Keratinocyte (primary cell): ENCODE measurements around the gene EBLN2. TPM values are rescaled to one million over a fixed set of nuclear protein-coding genes. Genes with fewer than 3 reads are reported as not detected.

Experiments used
- DNase-seq: peaks from one replicate; pipeline ENCODE4 v3.0.0-alpha.2; 2011; ENCODE audit warnings: low read depth, missing footprints, low spot score
- FAIRE-seq: peaks from 2 replicates; lab custom pipeline; 2011; peaks lifted over from hg19 to GRCh38; lab: Jason Lieb, UNC
- H2AFZ ChIP-seq: 2 replicates; pipeline ENCODE4 v1.6.0; 2012; ENCODE audit warnings: low read length, control low read depth, inconsistent platforms; ENCODE audit not compliant: control insufficient read depth
- H3K27ac ChIP-seq: 2 replicates; pipeline ENCODE4 v1.5.1; 2011; ENCODE audit warnings: low read length; ENCODE audit not compliant: control insufficient read depth, insufficient read depth
- H3K27me3 ChIP-seq: 3 replicates; pipeline ENCODE4 v1.6.0; 2011; ENCODE audit warnings: low read length; ENCODE audit not compliant: control insufficient read depth, insufficient read depth; ENCODE audit errors: extremely low read depth
- H3K36me3 ChIP-seq, 2 experiments: 2 replicates in 1 of 2; 3 replicates in 1 of 2; pipeline ENCODE4 v1.5.1; 2011; ENCODE audit warnings: low read length in 2 of 2, mild to moderate bottlenecking in 1 of 2; ENCODE audit not compliant: control insufficient read depth in 2 of 2, insufficient read depth in 2 of 2; ENCODE audit errors: extremely low read depth in 1 of 2
- H3K4me1 ChIP-seq: 3 replicates; pipeline ENCODE4 v1.5.1; 2011; ENCODE audit warnings: low read length; ENCODE audit not compliant: control insufficient read depth, insufficient read depth; ENCODE audit errors: extremely low read depth
- H3K4me2 ChIP-seq: 3 replicates; pipeline ENCODE4 v1.6.0; 2011; ENCODE audit warnings: low read depth, low read length; ENCODE audit not compliant: control insufficient read depth, insufficient read depth; ENCODE audit errors: extremely low read depth
- H3K4me3 ChIP-seq, 3 experiments: fragments of 200-600 bp in 1 of 3; sonication (generic) in 1 of 3; 2 replicates in 2 of 3; 3 replicates in 1 of 3; pipeline ENCODE4 v1.5.1; 2011 to 2016; ENCODE audit warnings: low read length in 3 of 3, mild to moderate bottlenecking in 3 of 3, control low read depth in 2 of 3, inconsistent platforms in 1 of 3, low read depth in 1 of 3, mixed read lengths in 1 of 3, mixed run types in 1 of 3, moderate library complexity in 1 of 3; ENCODE audit not compliant: control insufficient read depth in 2 of 3, insufficient read depth in 2 of 3; ENCODE audit errors: extremely low read depth in 1 of 3
- H3K79me2 ChIP-seq: 2 replicates; pipeline ENCODE4 v1.6.0; 2012; ENCODE audit warnings: low read length; ENCODE audit not compliant: control insufficient read depth, insufficient read depth
- H3K9ac ChIP-seq: 3 replicates; pipeline ENCODE4 v1.6.0; 2011; ENCODE audit warnings: low read length; ENCODE audit not compliant: control insufficient read depth, insufficient read depth; ENCODE audit errors: extremely low read depth
- H3K9me1 ChIP-seq: 3 replicates; pipeline ENCODE4 v1.6.0; 2011; ENCODE audit warnings: low read length; ENCODE audit not compliant: control insufficient read depth, insufficient read depth; ENCODE audit errors: extremely low read depth
- H3K9me3 ChIP-seq: 2 replicates; pipeline ENCODE4 v1.5.1; 2012; ENCODE audit warnings: low read depth, low read length; ENCODE audit not compliant: control insufficient read depth
- H4K20me1 ChIP-seq: 3 replicates; pipeline ENCODE4 v1.6.0; 2011; ENCODE audit warnings: low read length; ENCODE audit not compliant: control insufficient read depth, insufficient read depth; ENCODE audit errors: extremely low read depth
- CTCF ChIP-seq, 3 experiments: IDR thresholded peaks in 1 of 3; conservative IDR thresholded peaks in 1 of 3; optimal IDR thresholded peaks in 1 of 3; 2 replicates in 2 of 3; 3 replicates in 1 of 3; pipeline versions ENCODE3 to v1.5.1; 2011; ENCODE audit warnings: low read length in 3 of 3, mild to moderate bottlenecking in 3 of 3, moderate library complexity in 2 of 3, control low read depth in 1 of 3, inconsistent platforms in 1 of 3; ENCODE audit not compliant: insufficient read depth in 2 of 3; ENCODE audit errors: extremely low read depth in 1 of 3
- EZH2 ChIP-seq: IDR thresholded peaks from one replicate; pipeline ENCODE4 v1.6.1; 2012; ENCODE audit warnings: inconsistent platforms, mild to moderate bottlenecking, low read length, moderate library complexity
- dilution Hi-C: fragments of 300-500 bp; cut with MboI; formaldehyde crosslinking; loops from one replicate; pipeline ENCODE4 v1.7.0; 2020; ENCODE audit warnings: low sequenced_read_pairs; ENCODE audit not compliant: extremely low pct_ligation_motif_present
- polyA minus RNA-seq, 3 experiments: library from RNA; depleted of rRNA, polyadenylated mRNA; stranded (reverse); fragments of >200 nt; gene quantifications; 1 replicate in 1 of 3; 2 replicates in 1 of 3; 3 replicates in 1 of 3; pipeline ENCODE4 v1.2.3, GENCODE V29; 2011
- polyA plus RNA-seq, 5 experiments: library from polyadenylated mRNA; depleted of rRNA in 3 of 5; stranded (reverse) in 3 of 5; stranded (forward) in 1 of 5; unstranded in 1 of 5; fragments of >200 nt; gene quantifications; 1 replicate in 1 of 5; 2 replicates in 3 of 5; 3 replicates in 1 of 5; pipeline versions ENCODE4 v1.2.1 to v1.2.3, GENCODE V29; 2011 to 2012; ENCODE audit warnings: missing spikeins in 2 of 5, low read depth in 1 of 5, low replicate concordance in 1 of 5

EBLN2 gene
- 1.0 to 4.0 TPM (median 2.9 TPM) in 3 replicates for polyA plus RNA-seq
- 1.1 TPM for polyA plus RNA-seq (2011; ENCODE audit: low read depth)
- polyA plus RNA-seq (2011; cell fraction: cytosol; rRNA removed): 0.09 TPM in 1 of 2 replicates, not detected in the other
- polyA plus RNA-seq (2011; cell fraction: nucleus; rRNA removed): 6.9 and 9.9 TPM in 2 replicates
- 0.79 and 1.5 TPM in 2 replicates for polyA plus RNA-seq (2012; ENCODE audit: low replicate concordance)
- polyA minus RNA-seq: 0.43 to 10.7 TPM (median 9.0 TPM) in 3 replicates
- polyA minus RNA-seq (2011; cell fraction: cytosol; rRNA and poly(A)+ RNA removed): not detected
- 6.6 and 11.6 TPM in 2 replicates for polyA minus RNA-seq (2011; cell fraction: nucleus; rRNA and poly(A)+ RNA removed)

- FAIRE-seq: no peak
- DNase-seq: no peak
- Histone ChIP-seq H3K27ac (no peak within 1 kb of the TSS), H2AFZ (no peak within 1 kb of the TSS), H3K79me2 (peaks cover 20% of the 10 kb centered on the region), H3K4me2 (no peak within 1 kb of the TSS), H3K9ac (no peak within 1 kb of the TSS), H3K9me3 (no peaks in the 10 kb centered on the region), H4K20me1 (no peaks in the 10 kb centered on the region), H3K9me1 (no peaks in the 10 kb centered on the region), H3K4me1 (no peaks in the 10 kb centered on the region), H3K27me3 (no peaks in the 10 kb centered on the region), H3K4me3 (no peak within 1 kb of the TSS), H3K36me3 (peaks cover 12 to 16% of the 10 kb centered on the region in 2 experiments)
- dilution Hi-C loops: no loop called here
- TF ChIP-seq CTCF (optimal IDR thresholded peaks at IDR 0.05 in 1 of 3, IDR thresholded peaks at IDR 0.05 in 1 of 3, conservative IDR thresholded peaks at IDR 0.05 in 1 of 3; ENCODE audit: extremely low read depth in 1 of 3, insufficient read depth in 2 of 3, low read length in 3 of 3) (no peak), EZH2 (no peak)
Measured at GRCh38 chr3:73061416-73061815, at the start of gene EBLN2. TSS of gene EBLN2 (plus strand) at chr3:73061659. CDS start at chr3:73062082, 423 bp downstream.

DNA sequence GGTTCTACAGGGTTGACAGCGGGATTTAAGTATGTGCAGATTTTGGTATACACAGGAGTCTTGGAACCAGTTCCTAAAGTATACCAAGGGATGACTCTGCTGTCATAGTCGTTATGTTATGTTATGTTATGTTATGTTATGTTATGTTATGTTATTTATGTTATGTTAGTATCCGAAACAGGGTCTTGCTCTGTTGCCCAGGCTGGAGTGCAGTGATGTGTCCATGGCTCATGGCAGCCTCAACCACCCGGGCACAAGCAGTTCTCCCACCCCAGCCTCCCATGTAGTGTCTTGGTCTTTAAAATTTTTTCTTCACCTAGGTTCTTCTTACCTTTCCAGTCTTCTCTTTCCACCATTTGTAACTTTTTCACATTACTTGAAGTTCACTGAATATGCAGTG, 43.2 kb upstream of the EBLN2 start:
- H3K36me3 ChIP-seq: peaks cover 6% of the 10 kb centered on the region in 2 experiments
- H3K9ac ChIP-seq: no peak overlapping the region
- FAIRE-seq: no peak
- no peak overlapping the region for H3K4me2 ChIP-seq
- no peak overlapping the region for H3K27ac ChIP-seq
- H3K27me3 ChIP-seq: no peaks in the 10 kb centered on the region
- peaks cover 6% of the 10 kb centered on the region for H3K9me1 ChIP-seq
- DNase-seq: no peak
- no peak overlapping the region for H3K4me3 ChIP-seq
- H4K20me1 ChIP-seq: peaks cover 27% of the 10 kb centered on the region
- peaks cover 97% of the 10 kb centered on the region for H3K79me2 ChIP-seq
- H2AFZ ChIP-seq: no peak overlapping the region
- no peaks in the 10 kb centered on the region for H3K9me3 ChIP-seq
- H3K4me1 ChIP-seq: peaks cover 2% of the 10 kb centered on the region
- no peak for TF ChIP-seq CTCF (optimal IDR thresholded peaks at IDR 0.05 in 1 of 3, IDR thresholded peaks at IDR 0.05 in 1 of 3, conservative IDR thresholded peaks at IDR 0.05 in 1 of 3; ENCODE audit: extremely low read depth in 1 of 3, insufficient read depth in 2 of 3, low read length in 3 of 3)
- no peak for TF ChIP-seq EZH2
- dilution Hi-C loops: no loop called here
